Activated CD4-positive, alpha-beta memory T cell treated with anti-CD3 and anti-CD28 coated beads for 36 hours (primary cell): ENCODE data around the gene PDE10A. TPM values are rescaled to one million over a fixed set of nuclear protein-coding genes. Genes with fewer than 3 reads are reported as not detected.
"Not testable (repeated sequence)": the region's sequence is repeated elsewhere in the genome, so short reads cannot be mapped to it uniquely, and the experiment has no call there.

ENCODE experiments used
- CTCF ChIA-PET: fragments of 350-600 bp; sonication (Branson Sonifier 250); formaldehyde crosslinking; loops from one replicate; lab custom pipeline; 2021; ENCODE audit warnings: antibody characterized with exemption, inconsistent platforms; lab: Charles Lee
- POLR2A ChIA-PET: fragments of 350-600 bp; sonication (Branson Sonifier 250); formaldehyde crosslinking; loops from one replicate; lab custom pipeline; 2021; ENCODE audit warnings: antibody characterized with exemption; lab: Charles Lee
- DNase-seq: peaks from one replicate; pipeline ENCODE4 v3.0.0-alpha.2; 2020
- H3K27ac Mint-ChIP-seq: one replicate; pipeline ENCODE4 v1.8.0; 2021; ENCODE audit warnings: mixed read lengths
- H3K27me3 Mint-ChIP-seq: one replicate; pipeline ENCODE4 v1.8.0; 2021; ENCODE audit warnings: mixed read lengths
- H3K36me3 Mint-ChIP-seq: one replicate; pipeline ENCODE4 v1.8.0; 2021; ENCODE audit warnings: mixed read lengths
- H3K4me1 Mint-ChIP-seq: one replicate; pipeline ENCODE4 v1.8.0; 2021; ENCODE audit warnings: low read depth, mixed read lengths
- H3K4me3 Mint-ChIP-seq: one replicate; pipeline ENCODE4 v1.8.0; 2021; ENCODE audit warnings: mild to moderate bottlenecking, mixed read lengths
- H3K9me3 Mint-ChIP-seq: one replicate; pipeline ENCODE4 v1.8.0; 2021; ENCODE audit warnings: mixed read lengths
- intact Hi-C: fragments of 100-400 bp; cut with micrococcal nuclease; formaldehyde crosslinking; loops from one replicate; pipeline ENCODE4 v1.15.1; 2023
- total RNA-seq, 2 experiments: library from RNA; stranded (reverse); gene quantifications; one replicate each; pipeline ENCODE4 v1.2.3, GENCODE V29; 2021

PDE10A gene
- total RNA-seq, 2 experiments from 2014 or later, result not detected

- ChIA-PET POLR2A (no interaction called here), CTCF (no interaction called here)
- intact Hi-C loops, result no loop called here
- Mint-ChIP-seq H3K27me3 (peaks cover under 1% of the 10 kb centered on the region), H3K27ac (no peak overlapping the region), H3K9me3 (no peaks in the 10 kb centered on the region), H3K36me3 (no peaks in the 10 kb centered on the region), H3K4me1 (no peaks in the 10 kb centered on the region), H3K4me3 (no peak overlapping the region)
- no peak for DNase-seq
Measured at GRCh38 chr6:165628955-165629354, 34.1 kb downstream of the PDE10A start.

- intact Hi-C loops, result no loop called here
- CTCF ChIA-PET, result no interaction called here
- H3K27me3 Mint-ChIP-seq, result no peaks in the 10 kb centered on the region
Measured at GRCh38 chr6:165627366-165627765, 35.7 kb downstream of the PDE10A start.

GRCh38 chr6:165626711-165627110, 36.3 kb downstream of the PDE10A start:
- Mint-ChIP-seq H3K9me3 (no peaks in the 10 kb centered on the region), H3K4me1 (no peaks in the 10 kb centered on the region), H3K4me3 (no peak overlapping the region), H3K36me3 (no peaks in the 10 kb centered on the region), H3K27me3 (no peaks in the 10 kb centered on the region), H3K27ac (no peak overlapping the region)
- ChIA-PET CTCF (no interaction called here), POLR2A (no interaction called here)
- intact Hi-C loops, result no loop called here
- no peak for DNase-seq

More at GRCh38 chr6:165627366-165627765, 35.7 kb downstream of the PDE10A start:
- Mint-ChIP-seq H3K27ac (no peak overlapping the region), H3K4me1 (no peaks in the 10 kb centered on the region), H3K36me3 (no peaks in the 10 kb centered on the region), H3K9me3 (no peaks in the 10 kb centered on the region), H3K4me3 (no peak overlapping the region)
- POLR2A ChIA-PET, result no interaction called here
- no peak for DNase-seq

GRCh38 chr6:165624871-165625639, 38.0 kb downstream of the PDE10A start:
- intact Hi-C loops, result no loop called here
- H3K27me3 Mint-ChIP-seq, result no peaks in the 10 kb centered on the region
- H3K4me1 Mint-ChIP-seq, result no peaks in the 10 kb centered on the region
- H3K36me3 Mint-ChIP-seq, result no peaks in the 10 kb centered on the region
- H3K27ac Mint-ChIP-seq, result no peak overlapping the region
- CTCF ChIA-PET, result no interaction called here
- no peak for DNase-seq
- H3K4me3 Mint-ChIP-seq, result no peak overlapping the region
- H3K9me3 Mint-ChIP-seq, result no peaks in the 10 kb centered on the region
- POLR2A ChIA-PET, result no interaction called here

GRCh38 chr6:165621940-165622339, 41.1 kb downstream of the PDE10A start:
- ChIA-PET CTCF (no interaction called here), POLR2A (no interaction called here)
- intact Hi-C loops, result no loop called here
- no peaks in the 10 kb centered on the region for H3K9me3 Mint-ChIP-seq
- no peak overlapping the region for H3K4me3 Mint-ChIP-seq
- no peak for DNase-seq
- no peaks in the 10 kb centered on the region for H3K4me1 Mint-ChIP-seq
- no peak overlapping the region for H3K27ac Mint-ChIP-seq
- H3K27me3 Mint-ChIP-seq, result no peaks in the 10 kb centered on the region
- no peaks in the 10 kb centered on the region for H3K36me3 Mint-ChIP-seq

- DNase-seq, H3K27me3 Mint-ChIP-seq, H3K27ac Mint-ChIP-seq, CTCF ChIA-PET, H3K9me3 Mint-ChIP-seq, POLR2A ChIA-PET, H3K4me3 Mint-ChIP-seq, intact Hi-C loops, H3K4me1 Mint-ChIP-seq, H3K36me3 Mint-ChIP-seq: not testable (repeated sequence)
Measured at GRCh38 chr6:165618891-165619290, 44.1 kb downstream of the PDE10A start.

- no peak for DNase-seq
- POLR2A ChIA-PET, result no interaction called here
- intact Hi-C loops, result no loop called here
- Mint-ChIP-seq H3K27ac (no peak overlapping the region), H3K9me3 (no peaks in the 10 kb centered on the region), H3K4me1 (no peaks in the 10 kb centered on the region), H3K4me3 (no peak overlapping the region), H3K36me3 (no peaks in the 10 kb centered on the region), H3K27me3 (no peaks in the 10 kb centered on the region)
- CTCF ChIA-PET, result no interaction called here
Measured at GRCh38 chr6:165618241-165618640, 44.8 kb downstream of the PDE10A start.

GRCh38 chr6:165617528-165617927, 45.5 kb downstream of the PDE10A start:
- H3K9me3 Mint-ChIP-seq, result no peaks in the 10 kb centered on the region

GRCh38 chr6:165616116-165616515, 46.9 kb downstream of the PDE10A start:
- POLR2A ChIA-PET, result no interaction called here
- Mint-ChIP-seq H3K36me3 (no peaks in the 10 kb centered on the region), H3K9me3 (no peaks in the 10 kb centered on the region), H3K4me1 (no peaks in the 10 kb centered on the region), H3K27me3 (no peaks in the 10 kb centered on the region), H3K27ac (no peak overlapping the region), H3K4me3 (no peak overlapping the region)
- CTCF ChIA-PET, result no interaction called here
- intact Hi-C loops, result no loop called here
- no peak for DNase-seq

More at GRCh38 chr6:165617528-165617927, 45.5 kb downstream of the PDE10A start:
- H3K36me3 Mint-ChIP-seq, result no peaks in the 10 kb centered on the region
- DNase-seq, result no peak
- ChIA-PET POLR2A (no interaction called here), CTCF (no interaction called here)
- H3K27me3 Mint-ChIP-seq, result no peaks in the 10 kb centered on the region
- intact Hi-C loops, result no loop called here
- H3K4me3 Mint-ChIP-seq, result no peak overlapping the region
- H3K4me1 Mint-ChIP-seq, result no peaks in the 10 kb centered on the region
- H3K27ac Mint-ChIP-seq, result no peak overlapping the region

- ChIA-PET POLR2A (no interaction called here), CTCF (no interaction called here)
- no peak for DNase-seq
- Mint-ChIP-seq H3K27me3 (no peaks in the 10 kb centered on the region), H3K36me3 (no peaks in the 10 kb centered on the region), H3K4me1 (no peaks in the 10 kb centered on the region), H3K27ac (no peak overlapping the region), H3K4me3 (no peak overlapping the region), H3K9me3 (peaks cover 4% of the 10 kb centered on the region)
- intact Hi-C loops, result no loop called here
Measured at GRCh38 chr6:165615636-165616035, 47.4 kb downstream of the PDE10A start.

- peaks cover 8% of the 10 kb centered on the region for H3K9me3 Mint-ChIP-seq
- H3K4me1 Mint-ChIP-seq, result no peaks in the 10 kb centered on the region
- no peak for DNase-seq
- ChIA-PET CTCF (no interaction called here), POLR2A (no interaction called here)
- no peaks in the 10 kb centered on the region for H3K36me3 Mint-ChIP-seq
- no peaks in the 10 kb centered on the region for H3K27me3 Mint-ChIP-seq
- H3K4me3 Mint-ChIP-seq, result no peak overlapping the region
- intact Hi-C loops, result no loop called here
- no peak overlapping the region for H3K27ac Mint-ChIP-seq
Measured at GRCh38 chr6:165611294-165611693, 51.7 kb downstream of the PDE10A start.

GRCh38 chr6:165608577-165608976, 54.5 kb downstream of the PDE10A start:
- H3K27me3 Mint-ChIP-seq, H3K4me3 Mint-ChIP-seq, H3K9me3 Mint-ChIP-seq, CTCF ChIA-PET, H3K4me1 Mint-ChIP-seq, intact Hi-C loops, H3K27ac Mint-ChIP-seq, H3K36me3 Mint-ChIP-seq, DNase-seq, POLR2A ChIA-PET: not testable (repeated sequence)

GRCh38 chr6:165606740-165607008, 56.4 kb downstream of the PDE10A start:
- ChIA-PET POLR2A (no interaction called here), CTCF (no interaction called here)
- Mint-ChIP-seq H3K36me3 (no peaks in the 10 kb centered on the region), H3K27me3 (no peaks in the 10 kb centered on the region), H3K4me3 (no peak overlapping the region), H3K27ac (no peak overlapping the region), H3K9me3 (peaks cover 8% of the 10 kb centered on the region), H3K4me1 (no peaks in the 10 kb centered on the region)
- intact Hi-C loops, result no loop called here
- no peak for DNase-seq
